Stimulated activated CD4-positive, alpha-beta T cell treated with anti-CD3 and anti-CD28 coated beads, Interleukin-15, amount 100 ng/mL, for 48 hours (primary cell): ENCODE measurements around the gene RSU1.
"Not testable (repeated sequence)": the region's sequence is repeated elsewhere in the genome, so short reads cannot be mapped to it uniquely, and the experiment has no call there.

ENCODE experiments used
- DNase-seq, 2 donors: peaks; one replicate each; pipeline ENCODE4 v3.0.0-alpha.2; 2020; ENCODE audit warnings: low read depth in 2 of 2

Gene RSU1

DNA sequence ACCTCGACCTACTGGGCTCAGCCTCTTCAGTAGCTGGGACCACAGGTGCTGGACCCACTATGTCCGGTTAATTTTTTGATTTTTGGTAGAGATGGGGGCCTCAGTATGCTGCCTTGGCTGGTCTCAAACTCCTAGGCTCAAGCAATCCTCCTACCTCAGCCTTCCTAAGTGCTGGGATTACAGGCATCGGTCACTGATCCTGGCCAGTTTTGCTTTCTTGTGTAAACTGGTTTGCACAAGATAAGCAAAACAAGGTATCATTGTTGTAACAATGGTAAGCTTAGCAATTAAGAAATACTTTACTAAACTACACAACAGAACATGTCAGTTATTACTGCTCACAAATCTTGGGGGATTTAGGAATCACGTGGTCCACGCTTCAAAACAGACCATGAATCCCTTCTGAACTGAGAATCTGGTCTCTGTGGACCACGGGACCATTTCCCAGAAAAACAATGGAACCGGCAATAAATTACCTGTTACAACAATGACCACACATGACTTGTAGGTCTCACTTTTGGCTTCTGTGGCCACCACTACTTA lies 36.8 kb downstream of the RSU1 start:
- no peak for DNase-seq

DNA sequence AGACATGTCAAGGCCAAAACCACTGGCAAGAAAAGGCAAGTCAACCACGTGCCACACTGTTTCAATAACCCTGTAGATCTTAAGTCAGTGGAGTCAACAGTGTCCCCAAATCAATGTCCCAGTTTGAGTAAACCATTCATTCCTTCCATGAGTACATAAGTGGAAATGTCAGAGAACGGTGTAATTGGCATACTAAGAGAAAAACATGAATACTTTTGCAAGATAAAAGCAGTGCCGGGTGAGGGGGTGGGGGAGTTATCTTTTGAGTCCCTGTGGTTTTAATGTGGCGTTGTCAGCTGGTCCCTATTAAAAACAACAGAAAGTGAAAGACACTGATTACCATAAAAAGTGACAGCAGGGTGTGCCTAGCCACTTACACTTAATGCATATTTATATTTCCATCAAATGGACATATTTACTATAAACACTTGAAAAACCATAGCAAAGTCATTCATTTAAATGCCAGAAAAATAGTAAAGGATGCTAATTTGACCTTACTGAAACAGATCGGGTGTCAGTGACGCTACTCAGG lies 37.8 kb downstream of the RSU1 start:
- peak; percentile 68 for DNase-seq

DNA sequence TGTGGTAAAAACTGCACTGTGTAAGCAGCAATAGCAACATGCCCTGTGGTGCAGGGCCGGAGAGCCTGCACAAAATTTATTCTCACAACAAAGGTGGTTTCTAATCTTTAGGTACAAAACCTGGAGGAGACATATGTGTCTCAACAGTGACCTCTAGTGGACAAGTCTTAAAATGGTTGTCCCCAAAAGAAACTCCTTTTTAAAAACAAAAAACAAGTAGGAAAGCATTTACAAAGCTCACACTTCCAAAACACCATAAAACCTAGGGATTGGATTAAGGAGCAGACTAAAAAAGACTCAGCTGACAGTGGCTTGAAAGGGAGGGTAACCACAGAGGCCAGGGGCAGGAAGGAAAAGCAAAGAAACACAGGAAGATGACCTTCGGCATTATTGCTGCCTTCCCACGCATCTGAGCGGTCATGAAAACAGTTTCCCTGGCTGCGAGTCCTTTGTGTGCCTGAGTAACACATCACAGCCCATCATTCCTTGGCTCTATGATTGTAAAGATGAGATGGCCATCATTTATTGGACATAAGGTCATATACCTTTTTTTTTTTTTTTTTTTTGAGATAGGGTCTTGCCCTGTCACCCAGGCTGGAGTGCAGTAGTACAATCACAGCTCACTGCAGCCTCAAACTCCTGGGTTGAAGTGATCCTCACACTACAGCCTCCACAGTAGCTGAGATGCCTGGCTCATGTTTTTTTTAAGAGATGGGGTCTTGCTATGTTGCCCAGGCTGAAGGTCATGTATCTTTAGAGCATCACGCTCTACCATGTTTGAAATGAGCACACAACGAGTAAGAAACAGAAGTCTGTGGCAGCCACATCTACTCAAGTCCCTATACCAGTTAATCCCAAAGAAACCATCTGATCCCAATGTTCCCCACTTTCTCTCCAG lies 39.5 kb downstream of the RSU1 start:
- DNase-seq: no peak

DNA sequence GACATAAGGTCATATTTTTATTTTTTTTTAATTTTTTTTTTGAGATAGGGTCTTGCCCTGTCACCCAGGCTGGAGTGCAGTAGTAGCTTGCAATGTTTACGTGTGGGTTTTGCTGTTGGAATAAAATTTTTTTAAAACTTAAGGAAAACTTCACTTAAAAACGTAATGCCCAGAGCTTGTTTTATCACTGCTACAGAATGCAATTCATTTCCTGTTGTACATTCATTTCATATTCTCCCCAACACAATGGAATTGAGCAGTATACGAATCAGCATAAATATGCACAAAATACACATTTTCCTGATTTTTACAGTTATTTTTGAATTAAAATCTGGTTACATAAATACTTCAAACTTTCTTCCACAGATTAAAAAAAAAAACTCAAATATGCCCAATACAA lies 40.3 kb downstream of the RSU1 start:
- DNase-seq: no peak

DNA sequence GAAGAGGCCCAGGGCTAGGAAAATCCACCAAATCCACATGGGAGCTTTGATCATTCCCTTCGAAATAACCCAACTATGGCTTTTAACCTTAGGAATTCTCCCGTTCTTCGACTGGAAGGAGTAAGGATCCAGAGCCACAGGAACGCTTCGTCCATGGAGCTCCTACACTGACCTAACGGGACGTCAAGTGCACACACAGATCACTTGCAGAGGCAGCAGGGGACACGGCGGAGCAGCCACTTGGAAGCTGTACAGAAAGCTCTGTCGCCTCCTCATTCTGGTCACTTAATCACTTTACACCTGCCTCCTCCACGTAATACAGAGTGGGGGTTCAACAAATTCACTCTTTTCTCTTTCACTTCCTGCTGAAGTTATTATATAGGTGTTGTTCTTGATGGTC lies 43.9 kb downstream of the RSU1 start:
- DNase-seq: no peak

DNA sequence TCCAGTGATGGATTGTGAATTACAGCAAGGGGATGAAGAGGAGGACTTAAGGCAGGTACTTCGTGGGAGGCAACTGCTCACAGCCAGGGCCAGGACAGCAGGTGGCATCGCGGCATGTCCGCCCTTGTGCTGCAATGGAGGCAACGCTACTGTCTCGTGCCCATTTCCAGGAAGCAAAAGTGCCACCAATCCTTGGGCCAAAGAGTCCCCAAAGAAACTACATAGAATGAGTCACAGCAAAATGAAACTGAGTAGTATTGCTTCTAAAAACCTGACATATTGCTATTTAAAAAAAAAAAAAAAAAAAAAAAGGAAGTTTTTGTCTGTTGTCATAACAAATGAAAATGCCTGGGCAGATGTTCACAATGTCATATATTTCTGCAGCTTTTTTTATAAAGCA lies 46.6 kb downstream of the RSU1 start:
- DNase-seq: no peak

DNA sequence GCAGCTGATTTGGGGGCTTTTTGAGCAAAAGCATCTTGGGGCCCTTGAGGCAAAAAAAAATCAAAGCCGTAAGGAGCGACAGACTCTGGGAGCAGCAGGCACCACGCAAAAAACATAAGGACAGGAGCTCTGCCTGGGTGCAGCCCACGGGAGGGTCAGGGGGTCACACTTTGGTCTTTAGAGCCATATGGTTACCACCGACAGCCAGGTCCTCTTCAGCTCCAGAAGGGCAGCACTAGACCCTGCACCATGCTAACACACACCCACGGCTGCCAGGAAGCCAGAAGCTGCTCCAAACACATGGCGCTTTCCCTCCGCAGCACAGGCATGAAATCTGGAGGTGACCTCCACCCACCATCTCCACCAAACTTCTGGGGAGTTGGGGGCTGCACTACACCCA lies 47.1 kb downstream of the RSU1 start:
- no peak for DNase-seq

DNA sequence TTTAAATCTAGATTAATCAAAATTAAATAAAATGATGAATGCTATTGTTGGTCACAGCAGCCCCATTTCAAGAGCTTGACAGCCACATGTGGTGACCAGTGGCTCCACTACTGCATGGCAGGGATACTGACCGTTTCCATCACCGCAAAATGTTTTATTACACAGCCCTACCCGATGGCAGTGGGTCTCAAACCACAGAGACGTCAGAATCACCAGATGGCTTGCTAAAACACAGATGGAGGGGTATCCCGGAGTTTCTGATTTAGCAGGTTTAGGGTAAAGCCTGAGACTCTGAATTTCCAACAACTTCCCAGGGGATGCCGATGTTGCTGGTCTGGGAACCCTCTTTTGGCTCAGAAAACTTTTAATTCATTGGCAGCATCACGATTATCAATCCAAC lies 47.9 kb downstream of the RSU1 start:
- DNase-seq: no peak

DNA sequence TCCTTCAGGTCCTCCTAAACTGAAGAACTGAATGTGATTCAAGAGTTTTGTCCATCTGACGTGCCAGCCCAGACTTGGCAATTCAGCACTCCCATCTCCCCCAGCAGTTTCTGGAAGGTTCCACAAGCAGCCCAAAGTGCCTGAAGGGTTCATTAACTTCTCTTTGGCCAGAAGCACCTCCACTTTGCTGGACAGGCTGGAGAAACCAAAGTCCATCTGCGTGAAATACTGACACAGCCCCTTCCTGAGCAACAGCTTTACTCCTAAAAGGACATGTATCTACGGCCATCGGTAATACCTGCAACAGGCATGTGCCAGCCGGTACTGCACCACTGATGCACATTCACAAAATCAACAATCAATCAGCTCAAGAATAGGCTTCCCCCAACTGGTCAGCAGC lies 48.5 kb downstream of the RSU1 start:
- no peak for DNase-seq

DNA sequence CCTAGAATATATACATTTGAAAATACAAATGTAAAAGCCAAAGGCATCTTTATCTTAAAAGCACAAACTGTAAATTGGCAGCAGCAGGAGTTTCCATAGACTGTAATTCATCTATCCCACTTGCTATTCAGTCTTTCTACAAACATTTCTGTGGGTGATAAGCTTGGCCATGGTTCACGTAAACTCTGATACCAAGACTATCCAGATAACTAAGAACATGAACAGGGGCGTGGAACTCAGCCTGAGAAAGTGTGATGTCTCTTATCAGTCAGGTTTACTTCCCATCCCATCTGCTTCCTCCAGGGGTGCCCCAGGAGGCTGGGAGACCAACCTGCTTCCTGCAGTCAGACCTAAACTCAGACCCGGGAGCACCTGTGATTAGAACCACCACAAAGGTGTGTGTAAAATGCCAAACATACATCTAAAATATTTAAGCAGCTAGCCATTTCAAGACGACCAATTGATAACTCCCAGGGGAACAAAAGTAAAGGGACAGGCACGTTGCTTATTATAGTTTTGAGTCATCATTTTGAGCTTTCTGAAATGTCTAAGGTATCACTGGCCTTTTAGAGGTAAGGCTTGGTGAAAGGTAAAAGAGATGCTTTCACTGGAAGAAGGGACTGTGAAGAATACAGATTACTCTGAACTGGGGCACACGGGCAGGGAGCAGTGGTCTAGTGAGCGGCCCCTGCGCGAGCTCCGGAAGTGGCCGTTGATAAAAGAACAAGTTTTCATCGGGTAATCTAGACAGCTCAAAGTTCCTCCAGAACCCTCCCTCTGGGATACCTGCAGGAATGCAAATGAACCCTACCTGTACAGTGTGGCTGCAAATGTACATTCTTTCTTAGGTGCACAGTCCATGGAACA lies 51.5 kb downstream of the RSU1 start:
- DNase-seq: no peak

DNA sequence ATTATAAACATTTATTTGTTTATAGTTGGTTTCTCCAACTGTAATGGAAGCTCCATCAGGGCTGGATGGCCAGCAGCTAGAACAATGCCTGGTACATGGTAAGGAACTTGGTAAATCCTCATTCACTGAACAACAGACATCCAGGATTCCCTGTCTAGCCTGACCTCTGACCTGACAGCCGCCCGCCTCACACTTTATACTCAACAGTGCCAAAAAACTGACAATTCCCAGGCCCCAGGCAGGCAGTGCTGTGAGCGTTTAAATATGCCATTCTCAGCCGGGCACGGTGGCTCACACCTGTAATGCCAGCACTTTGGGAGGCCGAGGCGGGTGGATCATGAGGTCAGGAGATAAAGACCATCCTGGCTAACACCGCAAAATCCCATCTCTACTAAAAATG lies 55.9 kb downstream of the RSU1 start:
- DNase-seq: no peak

DNA sequence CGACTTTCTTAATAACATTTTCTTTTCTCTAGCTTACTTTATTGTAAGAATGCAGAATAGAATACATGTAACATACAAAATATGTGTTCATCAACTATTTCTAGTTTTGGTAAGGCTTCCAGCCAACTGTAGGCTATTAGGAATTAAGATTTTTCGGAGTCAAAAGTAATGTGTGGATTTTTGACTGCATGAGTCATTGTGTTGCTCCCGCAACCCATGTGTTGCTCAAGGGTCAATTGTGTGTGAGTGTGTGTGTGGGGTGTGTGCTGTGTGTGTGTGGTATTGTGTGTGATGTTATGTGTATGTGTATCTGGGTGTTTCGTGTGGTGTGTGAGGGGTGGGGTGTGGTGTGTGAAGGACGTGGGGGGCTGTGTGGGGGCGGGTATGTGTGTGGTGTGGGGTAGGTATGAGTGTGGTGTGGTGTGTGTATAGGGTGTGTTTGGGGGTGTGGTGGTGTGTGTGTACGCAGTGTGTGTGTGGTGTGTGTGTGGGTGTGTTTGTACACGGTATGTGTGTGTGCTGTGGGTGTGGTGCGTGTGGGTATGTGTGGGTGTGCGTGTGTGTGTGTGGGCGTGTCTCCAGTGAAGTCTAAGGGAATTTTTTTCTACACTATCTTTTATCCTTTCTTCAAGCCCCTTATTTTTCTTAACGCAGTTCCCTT lies 60.5 kb downstream of the RSU1 start:
- no peak for DNase-seq

DNA sequence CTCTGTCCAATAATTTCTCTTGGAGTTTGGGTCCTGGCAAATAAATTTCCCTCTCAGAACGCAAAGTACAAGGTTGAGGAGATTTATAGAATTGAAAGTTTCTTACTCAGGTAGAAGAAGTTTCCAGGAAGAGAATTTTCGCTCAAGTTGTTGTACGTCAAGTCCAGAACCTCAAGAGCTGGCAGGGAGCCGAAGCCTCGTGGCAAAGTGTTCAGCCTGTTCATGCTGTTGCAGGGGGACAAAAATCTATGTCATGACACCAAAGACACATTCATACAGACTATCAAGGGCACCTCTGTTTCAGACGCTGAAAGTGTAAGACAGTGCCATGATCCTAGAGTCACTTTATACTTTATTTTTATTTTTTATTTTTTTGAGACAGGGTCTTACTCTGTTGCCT lies 62.5 kb downstream of the RSU1 start:
- DNase-seq: no peak

DNA sequence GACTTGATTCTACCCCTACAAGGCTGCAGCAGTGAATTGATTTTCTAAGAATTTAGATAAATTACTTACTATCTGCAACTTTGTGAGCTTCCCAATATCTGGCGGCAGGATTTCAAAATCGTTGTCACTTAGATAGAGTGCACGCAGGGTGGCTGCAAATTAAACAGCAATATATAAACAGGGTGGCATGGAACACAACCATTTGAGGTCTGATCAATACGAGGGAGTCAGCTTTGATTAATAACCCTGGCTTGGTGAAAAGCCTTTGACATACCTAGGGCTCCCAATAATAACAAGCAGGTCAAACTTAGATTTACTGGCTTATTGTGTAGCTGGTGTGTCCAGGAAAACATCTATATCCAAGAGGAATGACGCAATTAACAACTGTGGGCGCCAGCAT lies 64.4 kb downstream of the RSU1 start:
- not testable (repeated sequence) for DNase-seq

DNA sequence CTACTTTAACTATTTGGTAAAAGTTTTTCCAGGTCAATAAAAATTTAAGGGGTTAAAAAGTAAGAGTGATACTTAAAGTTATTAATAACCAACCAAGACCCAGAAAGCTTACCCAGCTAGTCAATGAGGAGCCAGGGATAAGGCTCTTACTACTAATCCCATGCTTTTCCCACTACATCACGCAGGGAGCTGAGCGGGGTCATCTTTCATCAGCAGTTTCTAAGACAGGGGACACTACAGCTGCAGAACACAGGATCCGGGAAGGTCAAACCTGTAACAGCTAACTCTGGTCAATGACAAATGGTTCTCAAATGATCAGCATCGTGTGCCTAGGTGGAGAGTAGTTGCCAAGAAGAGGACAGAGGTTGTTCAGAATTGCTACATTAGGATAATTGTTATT lies 65.1 kb downstream of the RSU1 start:
- DNase-seq: no peak

DNA sequence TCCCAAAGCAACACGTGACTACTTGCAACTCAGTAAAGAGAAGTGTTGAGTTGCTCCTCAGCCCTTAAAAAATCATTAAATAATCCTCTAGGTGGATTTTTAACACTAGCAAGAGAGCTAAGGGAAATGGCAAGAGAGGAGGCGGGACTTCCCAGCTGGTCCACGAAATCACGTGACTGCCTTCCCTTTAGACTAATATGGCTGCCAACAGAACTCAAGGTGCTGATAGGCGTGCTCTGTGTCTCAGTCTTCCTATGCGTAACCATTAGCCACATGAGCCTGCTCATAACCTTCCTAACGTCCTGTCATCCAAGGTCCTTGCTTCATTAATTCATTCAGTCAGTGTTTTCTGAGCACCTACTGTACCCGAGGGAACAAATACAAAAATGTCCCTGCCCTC lies 66.0 kb downstream of the RSU1 start:
- no peak for DNase-seq

DNA sequence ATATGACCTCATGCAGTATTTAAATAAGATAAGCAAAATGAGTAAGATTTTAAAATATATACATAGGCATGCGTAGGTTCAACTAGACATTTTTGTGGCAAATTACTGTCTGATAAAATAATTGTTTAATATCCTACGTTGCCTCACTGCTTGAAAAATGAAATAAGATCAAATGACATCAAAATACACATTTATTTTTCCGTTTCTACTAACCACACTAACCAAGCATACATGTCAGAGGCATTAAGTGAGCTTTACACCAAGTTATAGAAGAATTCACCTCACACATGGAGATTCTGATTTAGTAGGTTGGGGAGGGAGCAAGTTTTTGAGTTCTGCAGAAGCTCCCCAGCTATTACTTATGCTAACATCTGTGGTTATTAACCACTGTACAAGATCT lies 66.8 kb downstream of the RSU1 start:
- no peak for DNase-seq

DNA sequence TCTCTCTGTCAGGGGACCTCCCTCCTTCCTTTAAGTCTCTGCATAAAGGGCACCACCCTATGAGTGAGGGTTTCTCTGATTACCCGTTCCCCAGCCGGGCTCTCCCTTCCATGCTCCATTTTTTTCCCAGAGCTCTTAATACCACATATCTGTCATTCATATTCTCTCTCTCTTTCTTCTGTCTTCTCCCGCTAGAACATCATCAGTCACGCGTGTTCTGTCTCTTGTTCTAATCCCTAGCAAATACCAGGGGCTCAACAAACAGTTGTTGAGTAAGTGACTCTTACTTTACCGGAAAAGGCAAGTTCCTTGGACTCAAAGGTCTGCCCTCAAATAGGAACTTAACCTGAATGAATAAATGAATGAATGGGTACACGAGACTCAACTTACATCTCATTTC lies 68.5 kb downstream of the RSU1 start:
- no peak for DNase-seq

DNA sequence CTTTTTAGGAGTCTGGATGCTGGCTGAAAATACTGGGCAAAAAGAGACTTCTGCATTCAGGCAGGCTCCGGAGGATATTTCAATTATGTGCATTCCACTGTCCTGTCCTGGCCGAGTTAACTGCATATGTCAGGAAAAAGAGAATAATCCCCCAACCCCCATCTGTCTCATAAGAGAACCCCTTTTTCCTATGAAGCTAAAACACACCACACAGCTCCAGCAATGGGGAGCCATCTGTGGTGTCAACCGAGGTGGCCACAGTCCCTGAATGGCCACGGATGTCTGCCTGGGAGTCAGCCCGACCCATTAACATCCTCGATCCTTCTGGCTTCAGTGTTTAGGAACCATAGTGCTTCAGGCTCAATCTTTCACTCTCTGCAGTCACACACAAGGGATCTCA lies 70.4 kb downstream of the RSU1 start:
- no peak for DNase-seq

DNA sequence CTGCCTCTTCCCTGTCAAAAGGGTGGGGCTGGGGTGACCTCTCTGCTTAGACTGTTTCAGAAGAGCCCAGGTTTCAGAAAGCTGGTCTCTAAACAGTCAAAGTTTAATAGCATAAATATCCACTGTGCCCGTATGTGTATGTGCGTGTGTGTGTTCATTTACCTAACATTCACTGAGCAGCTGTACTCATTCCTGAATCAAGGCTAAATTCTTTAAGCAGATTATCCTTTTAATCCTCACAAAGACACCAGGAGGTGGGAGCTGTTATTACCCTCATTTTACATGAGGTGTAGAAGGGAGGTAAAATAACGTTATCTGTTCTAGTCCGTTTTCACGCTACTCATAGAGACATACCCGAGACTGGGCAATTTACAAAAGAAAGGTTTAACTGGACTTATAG lies 72.2 kb downstream of the RSU1 start:
- DNase-seq: no peak

DNA sequence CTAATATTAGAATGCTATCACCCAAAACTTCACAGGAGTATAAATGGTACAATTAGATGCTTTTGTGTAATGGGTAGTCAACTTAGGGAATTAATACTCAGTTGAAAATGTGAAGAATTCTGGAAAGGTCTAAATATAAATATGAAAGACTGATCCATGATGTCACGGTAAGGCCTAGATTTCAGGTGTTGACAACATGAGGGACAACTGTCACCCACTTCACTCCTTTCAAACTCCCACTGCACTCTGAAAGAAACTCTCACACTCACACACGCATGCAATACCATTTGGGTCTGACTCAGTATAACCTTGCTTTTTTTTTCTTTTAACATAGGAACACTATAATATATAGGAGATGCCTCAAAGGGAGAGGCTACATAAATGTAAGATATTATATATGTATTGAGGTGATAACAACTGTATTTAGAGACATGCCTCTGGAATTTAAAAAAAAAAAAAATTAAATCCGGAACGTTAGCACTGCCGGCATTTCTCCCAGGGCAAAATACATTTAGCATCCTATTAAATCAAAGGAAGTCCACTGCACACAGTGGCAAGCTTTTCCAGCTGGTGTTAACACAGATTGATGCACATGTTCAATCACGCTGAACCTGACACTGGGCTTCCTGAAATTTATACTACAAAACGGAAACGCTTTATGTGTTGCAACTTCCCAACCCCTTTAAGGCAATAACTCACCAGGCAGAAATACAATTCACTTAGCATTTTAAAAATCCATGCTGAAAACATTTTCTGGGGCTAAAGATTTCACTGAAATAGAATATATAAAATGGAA lies 74.9 kb downstream of the RSU1 start:
- DNase-seq: no peak
